K562 (cell line): ENCODE data around the gene SMC4. TPM values are rescaled to one million over a fixed set of nuclear protein-coding genes. Genes with fewer than 3 reads are reported as not detected.

ENCODE experiments used
- ATAC-seq: fragments of 200-7000 bp; cut with Tn5 transposase; 3 replicates; pipeline ENCODE4 v1.9.1; 2020; ENCODE audit warnings: moderate library complexity
- BruUV-seq: library from RNA; stranded (reverse); fragments of 400-500 nt; replicated peaks from 2 replicates; lab custom pipeline; 2021; lab: Mats Ljungman, UMichigan
- CTCF ChIA-PET: fragments of 300-600 bp; formaldehyde crosslinking; extraction: SDS; loops from one replicate; lab custom pipeline; 2021; ENCODE audit warnings: low intra/inter-chr PET ratio; lab: Yijun Ruan, JAX
- POLR2A ChIA-PET: fragments of 300-600, 350-650 bp; sonication (Branson Sonifier 250); formaldehyde crosslinking; extraction: SDS; loops from one replicate; lab custom pipeline; 2021; ENCODE audit warnings: antibody characterized with exemption, inconsistent platforms; lab: Yijun Ruan, JAX
- DNase-seq, 4 experiments: peaks; one replicate each; pipeline versions ENCODE4 v3.0.0 to v3.0.0-alpha.2; 2011 to 2018; ENCODE audit warnings: low spot score in 3 of 4, mixed read lengths in 3 of 4; ENCODE audit errors: extremely low read depth in 1 of 4
- FAIRE-seq: peaks from 2 replicates; lab custom pipeline; 2011; peaks lifted over from hg19 to GRCh38; lab: Jason Lieb, UNC
- H2AFZ ChIP-seq: 2 replicates; pipeline ENCODE4 v1.6.0; 2011; ENCODE audit warnings: low read depth, low read length, control low read depth, inconsistent platforms
- H3K27ac ChIP-seq: fragments of 200-600 bp; 3 replicates; pipeline ENCODE4 v1.8.0; 2011; ENCODE audit warnings: low read depth, mild to moderate bottlenecking, control low read depth, inconsistent platforms, low read length, moderate library complexity, mixed read lengths; ENCODE audit errors: extremely low read depth
- H3K27me3 ChIP-seq, 2 experiments: fragments of 300-600 bp in 1 of 2; 2 replicates in 1 of 2; 3 replicates in 1 of 2; pipeline versions ENCODE4 v1.6.0 to v1.8.0; 2011; ENCODE audit warnings: inconsistent platforms in 2 of 2, low read length in 2 of 2, mild to moderate bottlenecking in 1 of 2, mixed read lengths in 1 of 2, moderate library complexity in 1 of 2; ENCODE audit not compliant: control insufficient read depth in 2 of 2, insufficient read depth in 2 of 2
- H3K36me3 ChIP-seq: fragments of 300-600 bp; 3 replicates; pipeline ENCODE4 v1.8.0; 2011; ENCODE audit warnings: mild to moderate bottlenecking, low read length, inconsistent platforms; ENCODE audit not compliant: control insufficient read depth, insufficient read depth
- H3K4me1 ChIP-seq, 2 experiments: fragments of 200-600 bp in 1 of 2; replicated peaks in 1 of 2; 2 replicates in 1 of 2; 3 replicates in 1 of 2; pipeline versions ENCODE4 v1.5.1 to v1.8.0; 2011; ENCODE audit warnings: inconsistent platforms in 2 of 2, low read length in 2 of 2, mild to moderate bottlenecking in 1 of 2, mixed read lengths in 1 of 2, moderate library complexity in 1 of 2; ENCODE audit not compliant: control insufficient read depth in 2 of 2, insufficient read depth in 2 of 2
- H3K4me2 ChIP-seq: 2 replicates; pipeline ENCODE4 v1.6.1; 2011; ENCODE audit warnings: low read length, control low read depth, inconsistent platforms, mixed read lengths; ENCODE audit not compliant: insufficient read depth
- H3K4me3 ChIP-seq: fragments of 200-600 bp; sonication (generic), shearing (Covaris generic); 2 replicates; pipeline ENCODE4 v1.5.1; 2016; ENCODE audit warnings: control low read depth, inconsistent platforms
- H3K79me2 ChIP-seq: fragments of 200-600 bp; 3 replicates; pipeline ENCODE4 v1.8.0; 2011; ENCODE audit warnings: low read length, inconsistent platforms; ENCODE audit not compliant: control insufficient read depth, insufficient read depth
- H3K9ac ChIP-seq, 2 experiments: 2 replicates each; pipeline versions ENCODE4 v1.6.0 to v1.6.1; 2011; ENCODE audit warnings: low read depth in 2 of 2, low read length in 2 of 2, control low read depth in 1 of 2, inconsistent platforms in 1 of 2, mild to moderate bottlenecking in 1 of 2, mixed read lengths in 1 of 2; ENCODE audit not compliant: insufficient read depth in 1 of 2
- H3K9me1 ChIP-seq: one replicate; pipeline ENCODE4 v1.6.0; 2011; ENCODE audit warnings: inconsistent platforms, mild to moderate bottlenecking, low read length, moderate library complexity; ENCODE audit not compliant: control insufficient read depth, insufficient read depth
- H3K9me3 ChIP-seq: replicated peaks from 2 replicates; pipeline ENCODE4 v1.5.1; 2011; ENCODE audit warnings: low read depth, low read length, inconsistent platforms; ENCODE audit not compliant: control insufficient read depth, insufficient read depth
- H4K20me1 ChIP-seq: replicated peaks from 2 replicates; pipeline ENCODE4 v1.6.1; 2011; ENCODE audit warnings: low read length, inconsistent platforms, mixed read lengths; ENCODE audit not compliant: control insufficient read depth, insufficient read depth
- ARID1B ChIP-seq: fragments of 450-650 bp; IDR thresholded peaks from 2 replicates; pipeline ENCODE4 v1.6.1; 2016; ENCODE audit warnings: antibody characterized with exemption, mild to moderate bottlenecking, inconsistent platforms
- DACH1 ChIP-seq: fragments of 450-650 bp; IDR thresholded peaks from 2 replicates; pipeline ENCODE4 v1.6.1; 2018; ENCODE audit not compliant: partially characterized antibody
- E4F1 ChIP-seq: fragments of 250-450 bp; sonication (Bioruptor Pico); IDR thresholded peaks from 2 replicates; pipeline ENCODE4 v1.5.0; 2021; ENCODE audit warnings: mild to moderate bottlenecking, borderline replicate concordance
- GTF2A2 ChIP-seq: IDR thresholded peaks from 2 replicates; pipeline ENCODE4 v1.6.1; 2016; ENCODE audit warnings: mild to moderate bottlenecking, missing genetic modification characterization, missing compliant biosample characterization
- KDM1A ChIP-seq, 2 experiments: fragments of 450-650 bp; IDR thresholded peaks; 2 replicates each; pipeline ENCODE4 v1.6.1; 2016; ENCODE audit warnings: mild to moderate bottlenecking in 2 of 2
- NCOA2 ChIP-seq, 2 experiments: fragments of 450-650 bp; IDR thresholded peaks; 2 replicates each; pipeline ENCODE4 v1.6.1; 2018; ENCODE audit warnings: mild to moderate bottlenecking in 2 of 2, moderate library complexity in 1 of 2; ENCODE audit not compliant: partially characterized antibody in 2 of 2
- POLR2B ChIP-seq: fragments of 450-650 bp; IDR thresholded peaks from 2 replicates; pipeline ENCODE4 v1.6.1; 2018; ENCODE audit warnings: low read depth; ENCODE audit not compliant: partially characterized antibody
- THAP12 ChIP-seq: fragments of 250-450 bp; sonication (Bioruptor Pico); IDR thresholded peaks from 2 replicates; pipeline ENCODE4 v1.9.0; 2021; ENCODE audit warnings: mild to moderate bottlenecking, inconsistent platforms
- ZFP91 ChIP-seq: sonication (generic); formaldehyde crosslinking; IDR thresholded peaks from 2 replicates; pipeline ENCODE4 v1.8.0; 2022; ENCODE audit warnings: mild to moderate bottlenecking, missing genetic modification reagents
- ZNF140 ChIP-seq: fragments of 250-450 bp; sonication (Bioruptor Pico); IDR thresholded peaks from 2 replicates; pipeline ENCODE4 v1.8.0; 2021; ENCODE audit warnings: moderate library complexity, mild to moderate bottlenecking, inconsistent platforms
- ZNF311 ChIP-seq: fragments of 250-450 bp; sonication (Bioruptor Pico); IDR thresholded peaks from 2 replicates; pipeline ENCODE4 v1.4.0; 2020; ENCODE audit warnings: mild to moderate bottlenecking, moderate library complexity
- ZNF592 ChIP-seq: fragments of 450-650 bp; IDR thresholded peaks from 2 replicates; pipeline ENCODE4 v1.6.1; 2017; ENCODE audit warnings: antibody characterized with exemption, mild to moderate bottlenecking
- WGBS: fragments of 100-300 bp; shearing (Covaris generic); methylation state at CpG from one replicate; pipeline ENCODE4 v1.1.6; 2016; ENCODE audit warnings: low coverage, mixed read lengths; ENCODE audit not compliant: insufficient coverage; ENCODE audit errors: missing lambda C conversion rate; 5-methylcytosine and 5-hydroxymethylcytosine counted together
- in situ Hi-C: fragments of 300-500 bp; cut with MboI; formaldehyde crosslinking; loops from 4 replicates; pipeline ENCODE4 v1.15.0; 2018; ENCODE audit warnings: inconsistent platforms, mixed read lengths
- intact Hi-C: fragments of 100-400 bp; cut with micrococcal nuclease; formaldehyde crosslinking; loops from 2 replicates; pipeline ENCODE4 v1.14.2; 2022
- polyA plus RNA-seq, 8 experiments: library from polyadenylated mRNA; depleted of rRNA in 4 of 8; stranded (reverse) in 5 of 8; unstranded in 3 of 8; fragments of >200 nt; fragmentation: Nextera tagmentation in 2 of 8; fragmentation: Illumina TruSeq in 1 of 8; extraction: Ambion mirVana in 2 of 8; extraction: Trizol in 1 of 8; gene quantifications; 2 replicates each; pipeline versions ENCODE4 v1.2.1 to v1.2.3, GENCODE V29; 2011 to 2014; ENCODE audit warnings: inconsistent platforms in 1 of 8, missing spikeins in 1 of 8
- total RNA-seq, 7 experiments: library from RNA; depleted of rRNA in 6 of 7; stranded (reverse); fragments of >200 nt in 6 of 7; fragmentation: Illumina TruSeq in 2 of 7; extraction: Trizol in 2 of 7; gene quantifications; 2 replicates each; pipeline versions ENCODE4 v1.2.1 to v1.2.3, GENCODE V29; 2011 to 2021; ENCODE audit warnings: low replicate concordance in 1 of 7

The SMC4 gene
- total and polyA plus RNA-seq, 9 of the 15 experiments (the other 6 are each of a cell fraction or from before 2014, with no cell fraction given): 87.9 to 347 (median 176) TPM

DNA sequence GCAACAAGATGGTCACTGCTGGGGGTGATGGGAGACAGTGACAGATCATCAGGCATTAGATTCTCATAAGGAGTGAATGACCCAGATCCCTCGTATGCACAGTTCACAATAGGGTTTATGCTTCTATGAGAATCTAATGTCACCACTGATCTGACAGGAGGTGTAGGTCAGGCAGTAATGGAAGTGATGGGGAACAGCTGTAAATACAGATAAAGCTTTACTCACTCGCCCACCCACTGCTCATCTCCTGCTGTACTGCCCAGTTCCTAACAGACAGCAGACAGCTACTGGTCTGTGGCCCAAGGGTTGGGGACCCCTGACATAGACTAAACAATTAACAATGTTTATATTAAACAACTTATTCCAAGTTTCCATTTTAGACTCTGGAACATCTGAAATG lies 25.8 kb upstream of the SMC4 start:
- CTCF ChIA-PET: no interaction called here
- FAIRE-seq: peak; percentile 57
- H3K36me3 ChIP-seq: no peaks in the 10 kb centered on the region
- no peak for TF ChIP-seq THAP12 (CRISPR knock-in tag)
- peak in 1 of 2 experiments; percentile 36; a peak in 1 of 4 replicates for TF ChIP-seq KDM1A (IDR thresholded peaks at IDR 0.05)
- TF ChIP-seq ZNF311 (CRISPR knock-in tag): no peak
- TF ChIP-seq ZNF140 (CRISPR knock-in tag): no peak
- TF ChIP-seq ARID1B: peak; percentile 66
- TF ChIP-seq ZNF592: no peak
- TF ChIP-seq NCOA2 (IDR thresholded peaks at IDR 0.05; ENCODE audit: partially characterized antibody in 2 of 2): peak in 1 of 2 experiments; percentile 18
- TF ChIP-seq DACH1: peak; percentile 22
- TF ChIP-seq ZFP91 (CRISPR knock-in tag): no peak
- no peak for TF ChIP-seq E4F1 (CRISPR knock-in tag)
- TF ChIP-seq POLR2B: no peak
- TF ChIP-seq GTF2A2 (tag): no peak

More for the DNA sequence above, 25.8 kb upstream of the SMC4 start:
- intact Hi-C loops (no loop called here), in situ Hi-C loops (no loop called here)
- Histone ChIP-seq H3K9me3 (no peaks in the 10 kb centered on the region), H4K20me1 (no peaks in the 10 kb centered on the region), H3K4me2 (no peak overlapping the region), H3K27ac (no peak overlapping the region), H2AFZ (no peak overlapping the region), H3K27me3 (no peaks in the 10 kb centered on the region), H3K4me3 (no peak overlapping the region), H3K9me1 (no peaks in the 10 kb centered on the region), H3K79me2 (no peaks in the 10 kb centered on the region), H3K9ac (no peak overlapping the region), H3K4me1 (no peaks in the 10 kb centered on the region; a peak in 1 of 5 replicates)
- ATAC-seq: peak; percentile 69
- DNase-seq: peak in 1 of 4 experiments; percentile 44
- 15% methylated on average over 2 of the region's 2 CpGs for WGBS
- BruUV-seq: no TSS peak
- POLR2A ChIA-PET: interaction anchor here (0.5 to 0.6 kb wide), 2 partner anchors 26 to 38 kb away, joined by 3 read pairs; no protein-coding TSS in a partner anchor
